Panc1 (cell line): ENCODE data around the gene RBMS1.

Source experiments
- POLR2AphosphoS5 ChIP-seq: IDR thresholded peaks from 2 replicates; pipeline ENCODE4 v1.6.1; 2012; ENCODE audit warnings: mild to moderate bottlenecking, low read depth, low read length, moderate library complexity
- REST ChIP-seq, 2 experiments: IDR thresholded peaks; 2 replicates each; pipeline ENCODE4 v1.6.1; 2011 to 2012; ENCODE audit warnings: low read depth in 2 of 2, control low read depth in 1 of 2, low read length in 1 of 2, mild to moderate bottlenecking in 1 of 2, moderate library complexity in 1 of 2; ENCODE audit not compliant: insufficient read depth in 1 of 2
- SIN3A ChIP-seq: IDR thresholded peaks from 2 replicates; pipeline ENCODE4 v1.6.1; 2012; ENCODE audit warnings: low read depth, mild to moderate bottlenecking, low read length, moderate library complexity, borderline replicate concordance; ENCODE audit not compliant: insufficient read depth
- TCF7L2 ChIP-seq: IDR thresholded peaks from 2 replicates; pipeline ENCODE4 v1.6.1; 2011; ENCODE audit warnings: mild to moderate bottlenecking, low read depth, low read length, inconsistent platforms
- TF ChIP-seq, protein P1 (sequence below): fragments of 450-650 bp; IDR thresholded peaks from 2 replicates; pipeline ENCODE4 v1.5.1; 2017; ENCODE audit warnings: mild to moderate bottlenecking

DNA sequence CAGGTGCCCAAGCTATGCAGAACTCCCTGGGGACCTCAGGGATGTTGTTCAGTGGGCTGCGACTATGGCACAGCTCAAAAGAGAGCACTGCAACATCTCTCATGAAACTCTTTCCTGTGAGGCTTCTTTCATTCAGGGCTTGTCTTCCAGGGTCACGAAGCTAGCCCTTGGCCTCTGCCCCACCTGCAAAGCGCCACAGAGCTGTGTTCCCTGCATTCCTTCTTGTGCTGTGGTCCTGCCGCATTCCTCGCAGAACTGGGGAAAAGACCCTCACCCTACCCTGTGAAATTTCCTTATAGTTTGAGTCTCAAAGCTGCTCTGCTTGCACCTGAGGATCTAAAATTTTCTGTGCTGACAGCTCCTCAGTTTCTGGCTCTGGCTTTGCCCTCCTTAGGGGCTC lies 267.2 kb downstream of the RBMS1 start:
- TF ChIP-seq, protein P1, sequence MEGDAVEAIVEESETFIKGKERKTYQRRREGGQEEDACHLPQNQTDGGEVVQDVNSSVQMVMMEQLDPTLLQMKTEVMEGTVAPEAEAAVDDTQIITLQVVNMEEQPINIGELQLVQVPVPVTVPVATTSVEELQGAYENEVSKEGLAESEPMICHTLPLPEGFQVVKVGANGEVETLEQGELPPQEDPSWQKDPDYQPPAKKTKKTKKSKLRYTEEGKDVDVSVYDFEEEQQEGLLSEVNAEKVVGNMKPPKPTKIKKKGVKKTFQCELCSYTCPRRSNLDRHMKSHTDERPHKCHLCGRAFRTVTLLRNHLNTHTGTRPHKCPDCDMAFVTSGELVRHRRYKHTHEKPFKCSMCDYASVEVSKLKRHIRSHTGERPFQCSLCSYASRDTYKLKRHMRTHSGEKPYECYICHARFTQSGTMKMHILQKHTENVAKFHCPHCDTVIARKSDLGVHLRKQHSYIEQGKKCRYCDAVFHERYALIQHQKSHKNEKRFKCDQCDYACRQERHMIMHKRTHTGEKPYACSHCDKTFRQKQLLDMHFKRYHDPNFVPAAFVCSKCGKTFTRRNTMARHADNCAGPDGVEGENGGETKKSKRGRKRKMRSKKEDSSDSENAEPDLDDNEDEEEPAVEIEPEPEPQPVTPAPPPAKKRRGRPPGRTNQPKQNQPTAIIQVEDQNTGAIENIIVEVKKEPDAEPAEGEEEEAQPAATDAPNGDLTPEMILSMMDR = no peak
- TF ChIP-seq POLR2AphosphoS5 (no peak), SIN3A (no peak), REST (IDR thresholded peaks at IDR 0.05; ENCODE audit: insufficient read depth in 1 of 2, low read depth in 2 of 2, low read length in 1 of 2) (no peak), TCF7L2 (no peak)
